Right atrium auricular region (tissue), 2 donors: ENCODE data around the gene RAP1GAP. TPM values are rescaled to one million over a fixed set of nuclear protein-coding genes. Genes with fewer than 3 reads are reported as not detected.

Experiments used
- DNase-seq: peaks from one replicate; pipeline ENCODE4 v3.0.0-alpha.2; 2019; ENCODE audit warnings: low spot score
- H3K27ac ChIP-seq, 2 donors: fragments of 200-600 bp; sonication (generic); 1 replicate in 1 of 2; 2 replicates in 1 of 2; pipeline ENCODE4 v1.5.1; 2016 to 2019
- H3K27me3 ChIP-seq, 2 donors: fragments of 200-600 bp; sonication (generic); one replicate each; pipeline versions ENCODE4 v1.5.1 to v1.6.0; 2017 to 2019
- H3K36me3 ChIP-seq: fragments of 200-600 bp; sonication (generic); one replicate; pipeline ENCODE4 v1.5.1; 2016
- H3K4me1 ChIP-seq, 2 donors: fragments of 200-600 bp; sonication (generic); one replicate each; pipeline versions ENCODE4 v1.5.1 to v1.6.0; 2017 to 2019
- H3K4me3 ChIP-seq, 2 donors: fragments of 200-600 bp; sonication (generic); 1 replicate in 1 of 2; 2 replicates in 1 of 2; pipeline ENCODE4 v1.5.1; 2017 to 2019; ENCODE audit warnings: mild to moderate bottlenecking in 1 of 2, moderate library complexity in 1 of 2
- H3K9me3 ChIP-seq, 2 donors: fragments of 200-600 bp; sonication (generic); one replicate each; pipeline ENCODE4 v1.5.1; 2019
- CTCF ChIP-seq, 2 donors: fragments of 200-600 bp; sonication (generic); IDR thresholded peaks; one replicate each; pipeline ENCODE4 v1.5.1; 2019; ENCODE audit warnings: antibody characterized with exemption in 2 of 2
- total RNA-seq, 2 donors: library from RNA; depleted of rRNA; stranded (reverse); fragments of >200 nt; gene quantifications; one replicate each; pipeline ENCODE4 v1.1.0, GENCODE V29; 2016

Gene RAP1GAP
- total RNA-seq, 2 donors from 2014 or later = 4.0 to 8.4 TPM

DNA sequence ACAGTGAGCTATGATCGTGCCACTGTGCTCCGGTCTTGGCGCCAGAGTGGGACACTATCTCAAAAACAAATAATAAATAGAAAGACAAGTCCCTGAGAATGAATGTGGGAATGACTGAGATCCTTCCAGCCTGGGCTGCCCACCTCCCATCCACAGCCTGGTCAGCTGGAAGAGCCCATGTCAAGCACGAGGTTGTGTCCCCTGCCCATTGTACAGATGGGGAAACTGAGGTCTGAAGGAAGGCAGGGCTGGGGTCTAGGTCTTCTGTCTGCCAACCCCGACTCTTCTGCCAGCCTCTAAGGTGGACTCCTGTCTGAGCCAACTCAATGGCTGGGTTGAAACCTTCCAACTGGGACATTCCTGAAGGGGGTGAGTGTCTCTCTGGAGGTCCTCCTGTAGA, 79.5 kb downstream of the RAP1GAP start:
- no peak for TF ChIP-seq CTCF (IDR thresholded peaks at IDR 0.05)
- no peaks in the 10 kb centered on the region for H3K36me3 ChIP-seq
- no peak for DNase-seq
- no peaks in the 10 kb centered on the region for H3K9me3 ChIP-seq
- H3K27ac ChIP-seq = no peak overlapping the region
- no peak overlapping the region for H3K4me3 ChIP-seq
- peaks cover 0 to 24% of the 10 kb centered on the region in 2 donors for H3K4me1 ChIP-seq
- H3K27me3 ChIP-seq = no peaks in the 10 kb centered on the region

GRCh38 chr1:21587602-21587953, 81.6 kb downstream of the RAP1GAP start:
- no peak for TF ChIP-seq CTCF (IDR thresholded peaks at IDR 0.05)
- no peaks in the 10 kb centered on the region for H3K27me3 ChIP-seq
- H3K4me1 ChIP-seq = peaks cover 0 to 24% of the 10 kb centered on the region in 2 donors

GRCh38 chr1:21586846-21587601, 82.1 kb downstream of the RAP1GAP start:
- peak; percentile 65 for DNase-seq
- H3K4me3 ChIP-seq = no peak overlapping the region
- no peak for TF ChIP-seq CTCF (IDR thresholded peaks at IDR 0.05)
- peaks cover 0 to 24% of the 10 kb centered on the region in 2 donors for H3K4me1 ChIP-seq
- no peaks in the 10 kb centered on the region for H3K9me3 ChIP-seq
- no peaks in the 10 kb centered on the region for H3K36me3 ChIP-seq
- no peak overlapping the region for H3K27ac ChIP-seq
- H3K27me3 ChIP-seq = no peaks in the 10 kb centered on the region

More at GRCh38 chr1:21587602-21587953, 81.6 kb downstream of the RAP1GAP start:
- Histone ChIP-seq H3K9me3 (no peaks in the 10 kb centered on the region), H3K27ac (no peak overlapping the region), H3K4me3 (no peak overlapping the region), H3K36me3 (no peaks in the 10 kb centered on the region)
- no peak for DNase-seq

- H3K27me3 ChIP-seq = no peaks in the 10 kb centered on the region
- DNase-seq = no peak
- no peak overlapping the region for H3K4me3 ChIP-seq
- no peaks in the 10 kb centered on the region for H3K9me3 ChIP-seq
- TF ChIP-seq CTCF (IDR thresholded peaks at IDR 0.05) = no peak
- no peak overlapping the region for H3K27ac ChIP-seq
- no peaks in the 10 kb centered on the region for H3K36me3 ChIP-seq
- H3K4me1 ChIP-seq = peaks cover 0 to 24% of the 10 kb centered on the region in 2 donors
These were observed 82.9 kb downstream of the RAP1GAP start for GRCh38 chr1:21586222-21586621.

GRCh38 chr1:21585037-21585436, 84.1 kb downstream of the RAP1GAP start:
- Histone ChIP-seq H3K4me3 (no peak overlapping the region), H3K27me3 (no peaks in the 10 kb centered on the region), H3K27ac (no peak overlapping the region), H3K36me3 (no peaks in the 10 kb centered on the region), H3K4me1 (peaks cover 0 to 20% of the 10 kb centered on the region in 2 donors), H3K9me3 (no peaks in the 10 kb centered on the region)
- no peak for TF ChIP-seq CTCF (IDR thresholded peaks at IDR 0.05)
- DNase-seq = no peak

DNA sequence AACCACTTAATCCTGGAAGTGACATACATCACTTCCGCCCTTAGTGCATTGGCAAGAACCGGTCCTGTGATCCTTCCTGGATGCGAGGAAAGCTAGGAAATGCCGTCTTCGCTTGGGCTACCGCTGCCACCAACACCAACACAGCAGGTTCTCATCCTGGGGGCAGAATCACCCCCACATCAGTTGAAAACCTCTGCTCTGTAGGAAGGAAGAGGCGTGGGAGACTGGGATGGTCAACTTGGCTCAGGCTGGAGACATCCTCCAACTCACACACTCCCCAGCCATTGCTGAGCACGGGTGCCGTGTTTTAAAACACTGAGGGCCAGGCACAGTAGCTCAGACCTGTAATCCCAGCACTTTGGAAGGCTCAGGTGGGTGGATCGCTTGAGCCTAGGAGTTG, 85.1 kb downstream of the RAP1GAP start:
- no peaks in the 10 kb centered on the region for H3K36me3 ChIP-seq
- H3K9me3 ChIP-seq = no peaks in the 10 kb centered on the region
- no peaks in the 10 kb centered on the region for H3K27me3 ChIP-seq
- H3K27ac ChIP-seq = no peak overlapping the region
- DNase-seq = no peak
- H3K4me1 ChIP-seq = peaks cover 0 to 18% of the 10 kb centered on the region in 2 donors
- H3K4me3 ChIP-seq = no peak overlapping the region
- no peak for TF ChIP-seq CTCF (IDR thresholded peaks at IDR 0.05)
